GM23338 (cell line): ENCODE data around the gene OGA. TPM values are rescaled to one million over a fixed set of nuclear protein-coding genes. Genes with fewer than 3 reads are reported as not detected.

Experiments
- ATAC-seq: fragments of 200-7000 bp; cut with Tn5 transposase; 3 replicates; pipeline ENCODE4 v1.9.1; 2020
- DNase-seq: peaks from one replicate; pipeline ENCODE4 v3.0.0-alpha.2; 2015; ENCODE audit warnings: low spot score
- H2AFZ ChIP-seq: fragments of 200-600 bp; sonication (generic); 2 replicates; pipeline ENCODE4 v1.8.0; 2016; ENCODE audit warnings: antibody characterized with exemption, mild to moderate bottlenecking, moderate library complexity
- H3F3A ChIP-seq: fragments of 200-600 bp; sonication (generic); replicated peaks from 2 replicates; pipeline ENCODE4 v1.8.0; 2017; ENCODE audit warnings: antibody characterized with exemption, mixed run types, low read depth
- H3K27ac ChIP-seq: fragments of 200-600 bp; sonication (generic); 2 replicates; pipeline ENCODE4 v1.6.1; 2016; ENCODE audit warnings: low read depth
- H3K27me3 ChIP-seq: fragments of 200-600 bp; sonication (generic); 2 replicates; pipeline ENCODE4 v1.8.0; 2016; ENCODE audit warnings: mild to moderate bottlenecking, mixed run types, moderate library complexity; ENCODE audit not compliant: insufficient read depth
- H3K36me3 ChIP-seq: fragments of 200-600 bp; sonication (generic); 2 replicates; pipeline ENCODE4 v1.8.0; 2016; ENCODE audit warnings: mild to moderate bottlenecking; ENCODE audit not compliant: insufficient read depth
- H3K4me1 ChIP-seq: fragments of 200-600 bp; sonication (generic); 2 replicates; pipeline ENCODE4 v1.8.0; 2016; ENCODE audit warnings: mild to moderate bottlenecking, moderate library complexity; ENCODE audit not compliant: insufficient read depth
- H3K4me2 ChIP-seq: fragments of 200-600 bp; sonication (generic); 2 replicates; pipeline ENCODE4 v1.7.1; 2017; ENCODE audit warnings: mixed run types
- H3K4me3 ChIP-seq: fragments of 200-600 bp; sonication (generic); 2 replicates; pipeline ENCODE4 v1.6.1; 2016; ENCODE audit warnings: mixed run types
- H3K79me2 ChIP-seq: fragments of 200-600 bp; sonication (generic); replicated peaks from 2 replicates; pipeline ENCODE4 v1.8.0; 2017; ENCODE audit warnings: mild to moderate bottlenecking; ENCODE audit not compliant: insufficient read depth
- H3K9me2 ChIP-seq: fragments of 200-600 bp; sonication (generic); 2 replicates; pipeline ENCODE4 v1.8.0; 2017; ENCODE audit not compliant: insufficient read depth
- H4K20me1 ChIP-seq: fragments of 200-600 bp; sonication (generic); replicated peaks from 2 replicates; pipeline ENCODE4 v1.8.0; 2017; ENCODE audit warnings: mild to moderate bottlenecking; ENCODE audit not compliant: insufficient read depth
- H3K27ac Mint-ChIP-seq: 2 replicates; pipeline ENCODE4 v1.8.0; 2020; ENCODE audit warnings: inconsistent platforms, mild to moderate bottlenecking, moderate library complexity, mixed read lengths
- H3K27me3 Mint-ChIP-seq: 3 replicates; pipeline ENCODE4 v1.8.0; 2022; ENCODE audit warnings: low read depth, mild to moderate bottlenecking, moderate library complexity, mixed read lengths, inconsistent platforms; ENCODE audit not compliant: insufficient read depth, poor library complexity
- H3K36me3 Mint-ChIP-seq: 3 replicates; pipeline ENCODE4 v1.8.0; 2021; ENCODE audit warnings: low read depth, mild to moderate bottlenecking, inconsistent platforms, moderate library complexity, mixed read lengths
- H3K4me1 Mint-ChIP-seq: 3 replicates; pipeline ENCODE4 v1.8.0; 2020; ENCODE audit warnings: mild to moderate bottlenecking, inconsistent platforms, mixed read lengths
- H3K4me3 Mint-ChIP-seq: 3 replicates; pipeline ENCODE4 v1.8.0; 2021; ENCODE audit warnings: moderate library complexity, mild to moderate bottlenecking, inconsistent platforms, mixed read lengths
- H3K9me3 Mint-ChIP-seq: 3 replicates; pipeline ENCODE4 v1.8.0; 2020; ENCODE audit warnings: moderate library complexity, mild to moderate bottlenecking, inconsistent platforms, mixed read lengths
- CREB1 ChIP-seq: fragments of 250-450 bp; sonication (Bioruptor Pico); IDR thresholded peaks from 2 replicates; pipeline ENCODE4 v1.5.0; 2020; ENCODE audit warnings: low read depth, mild to moderate bottlenecking, moderate library complexity
- ETS1 ChIP-seq: IDR thresholded peaks from 2 replicates; pipeline ENCODE4 v1.6.1; 2016; ENCODE audit warnings: antibody characterized with exemption
- EZH2 ChIP-seq: fragments of 200-600 bp; sonication (generic); IDR thresholded peaks from one replicate; pipeline ENCODE4 v1.8.0; 2017; ENCODE audit warnings: antibody characterized with exemption, mild to moderate bottlenecking, low read depth; ENCODE audit not compliant: unreplicated experiment
- EZH2phosphoT487 ChIP-seq: fragments of 200-600 bp; sonication (generic); IDR thresholded peaks from one replicate; pipeline ENCODE4 v1.8.1; 2018; ENCODE audit warnings: antibody characterized with exemption; ENCODE audit not compliant: unreplicated experiment
- JUNB ChIP-seq: IDR thresholded peaks from one replicate; pipeline ENCODE4 v1.6.1; 2016; ENCODE audit warnings: antibody characterized with exemption; ENCODE audit not compliant: unreplicated experiment
- NANOG ChIP-seq: IDR thresholded peaks from 2 replicates; pipeline ENCODE4 v1.6.1; 2016; ENCODE audit warnings: antibody characterized with exemption, borderline replicate concordance
- POLR2AphosphoS5 ChIP-seq: IDR thresholded peaks from 2 replicates; pipeline ENCODE4 v1.6.1; 2016; ENCODE audit warnings: antibody characterized with exemption, low read depth
- STAT1 ChIP-seq: IDR thresholded peaks from one replicate; pipeline ENCODE4 v1.6.1; 2016; ENCODE audit warnings: antibody characterized with exemption; ENCODE audit not compliant: unreplicated experiment
- ZNF114 ChIP-seq: fragments of 250-450 bp; sonication (Bioruptor Pico); IDR thresholded peaks from 2 replicates; pipeline ENCODE4 v1.5.0; 2020; ENCODE audit warnings: mild to moderate bottlenecking, moderate library complexity
- ZNF331 ChIP-seq: fragments of 250-450 bp; sonication (Bioruptor Pico); IDR thresholded peaks from 2 replicates; pipeline ENCODE4 v1.5.0; 2020; ENCODE audit warnings: low read depth, mild to moderate bottlenecking, moderate library complexity
- ZNF462 ChIP-seq: fragments of 250-450 bp; sonication (Bioruptor Pico); IDR thresholded peaks from 2 replicates; pipeline ENCODE4 v1.5.0; 2020; ENCODE audit warnings: mild to moderate bottlenecking, moderate library complexity
- polyA plus RNA-seq: library from polyadenylated mRNA; unstranded; fragments of >200 nt; fragmentation: Nextera tagmentation; extraction: Ambion mirVana; gene quantifications from 2 replicates; pipeline ENCODE4 v1.2.1, GENCODE V29; 2016
- total RNA-seq: library from RNA; depleted of rRNA; stranded (reverse); fragments of >200 nt; shearing (Covaris generic); gene quantifications from 2 replicates; pipeline ENCODE4 v1.2.3, GENCODE V29; 2014
- TF ChIP-seq, protein P1 (sequence below): IDR thresholded peaks from one replicate; pipeline ENCODE4 v1.6.1; 2018; ENCODE audit warnings: antibody characterized with exemption; ENCODE audit not compliant: unreplicated experiment
- TF ChIP-seq, protein P2 (sequence below), 2 experiments: fragments of 200-600 bp in 1 of 2; sonication (generic) in 1 of 2; conservative IDR thresholded peaks; 2 replicates each; pipeline versions ENCODE4 v1.5.1 to v1.6.1; 2016 to 2017; ENCODE audit warnings: antibody characterized with exemption in 2 of 2, low read depth in 2 of 2, mild to moderate bottlenecking in 2 of 2, moderate library complexity in 1 of 2

Gene OGA
- total and polyA plus RNA-seq, 2 experiments from 2014 or later, result 68.4 to 131 TPM

DNA sequence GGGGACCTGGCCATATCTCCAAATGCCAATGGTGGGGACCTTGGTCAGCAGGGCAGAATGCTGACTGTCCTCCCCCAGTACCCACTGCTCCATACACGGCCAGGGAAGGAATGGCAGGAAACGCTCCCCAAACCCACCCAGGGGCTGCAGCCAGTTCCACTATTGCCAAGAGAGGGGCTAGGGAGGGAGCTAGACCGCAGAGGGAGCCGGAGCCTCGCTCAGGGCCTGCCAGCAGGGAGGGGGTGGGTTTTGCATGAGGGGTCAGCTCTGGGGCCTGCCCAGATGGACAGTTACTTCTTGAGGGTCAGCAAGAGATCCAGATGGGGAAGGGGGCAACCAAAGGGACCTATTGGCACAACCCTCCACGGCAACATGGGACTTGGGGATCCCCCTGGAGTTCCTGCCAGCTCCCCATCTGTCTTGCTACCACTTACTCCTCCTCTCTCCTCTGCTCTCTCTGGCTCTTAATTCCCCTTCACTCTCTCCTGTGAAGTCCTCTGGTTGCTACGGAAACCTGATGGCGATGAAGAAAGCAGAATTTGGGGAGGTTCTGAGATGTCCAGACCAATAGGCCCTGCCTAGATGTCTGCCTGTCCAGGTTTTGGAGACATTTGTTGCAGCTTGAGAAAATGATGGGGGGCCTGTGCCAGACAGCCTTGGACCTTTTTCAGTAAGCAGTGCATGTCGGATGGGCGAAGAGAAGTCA lies 55.0 kb downstream of the OGA start:
- no peak for TF ChIP-seq ZNF114 (CRISPR knock-in tag)
- no peak for TF ChIP-seq NANOG
- no peak for TF ChIP-seq EZH2phosphoT487
- TF ChIP-seq POLR2AphosphoS5, result no peak
- no peak for TF ChIP-seq CREB1 (CRISPR knock-in tag)
- TF ChIP-seq EZH2, result no peak
- TF ChIP-seq STAT1, result no peak
- no peak for TF ChIP-seq ZNF462
- TF ChIP-seq ETS1, result no peak
- TF ChIP-seq, protein P1, sequence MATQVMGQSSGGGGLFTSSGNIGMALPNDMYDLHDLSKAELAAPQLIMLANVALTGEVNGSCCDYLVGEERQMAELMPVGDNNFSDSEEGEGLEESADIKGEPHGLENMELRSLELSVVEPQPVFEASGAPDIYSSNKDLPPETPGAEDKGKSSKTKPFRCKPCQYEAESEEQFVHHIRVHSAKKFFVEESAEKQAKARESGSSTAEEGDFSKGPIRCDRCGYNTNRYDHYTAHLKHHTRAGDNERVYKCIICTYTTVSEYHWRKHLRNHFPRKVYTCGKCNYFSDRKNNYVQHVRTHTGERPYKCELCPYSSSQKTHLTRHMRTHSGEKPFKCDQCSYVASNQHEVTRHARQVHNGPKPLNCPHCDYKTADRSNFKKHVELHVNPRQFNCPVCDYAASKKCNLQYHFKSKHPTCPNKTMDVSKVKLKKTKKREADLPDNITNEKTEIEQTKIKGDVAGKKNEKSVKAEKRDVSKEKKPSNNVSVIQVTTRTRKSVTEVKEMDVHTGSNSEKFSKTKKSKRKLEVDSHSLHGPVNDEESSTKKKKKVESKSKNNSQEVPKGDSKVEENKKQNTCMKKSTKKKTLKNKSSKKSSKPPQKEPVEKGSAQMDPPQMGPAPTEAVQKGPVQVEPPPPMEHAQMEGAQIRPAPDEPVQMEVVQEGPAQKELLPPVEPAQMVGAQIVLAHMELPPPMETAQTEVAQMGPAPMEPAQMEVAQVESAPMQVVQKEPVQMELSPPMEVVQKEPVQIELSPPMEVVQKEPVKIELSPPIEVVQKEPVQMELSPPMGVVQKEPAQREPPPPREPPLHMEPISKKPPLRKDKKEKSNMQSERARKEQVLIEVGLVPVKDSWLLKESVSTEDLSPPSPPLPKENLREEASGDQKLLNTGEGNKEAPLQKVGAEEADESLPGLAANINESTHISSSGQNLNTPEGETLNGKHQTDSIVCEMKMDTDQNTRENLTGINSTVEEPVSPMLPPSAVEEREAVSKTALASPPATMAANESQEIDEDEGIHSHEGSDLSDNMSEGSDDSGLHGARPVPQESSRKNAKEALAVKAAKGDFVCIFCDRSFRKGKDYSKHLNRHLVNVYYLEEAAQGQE, result no peak
- TF ChIP-seq, protein P2, sequence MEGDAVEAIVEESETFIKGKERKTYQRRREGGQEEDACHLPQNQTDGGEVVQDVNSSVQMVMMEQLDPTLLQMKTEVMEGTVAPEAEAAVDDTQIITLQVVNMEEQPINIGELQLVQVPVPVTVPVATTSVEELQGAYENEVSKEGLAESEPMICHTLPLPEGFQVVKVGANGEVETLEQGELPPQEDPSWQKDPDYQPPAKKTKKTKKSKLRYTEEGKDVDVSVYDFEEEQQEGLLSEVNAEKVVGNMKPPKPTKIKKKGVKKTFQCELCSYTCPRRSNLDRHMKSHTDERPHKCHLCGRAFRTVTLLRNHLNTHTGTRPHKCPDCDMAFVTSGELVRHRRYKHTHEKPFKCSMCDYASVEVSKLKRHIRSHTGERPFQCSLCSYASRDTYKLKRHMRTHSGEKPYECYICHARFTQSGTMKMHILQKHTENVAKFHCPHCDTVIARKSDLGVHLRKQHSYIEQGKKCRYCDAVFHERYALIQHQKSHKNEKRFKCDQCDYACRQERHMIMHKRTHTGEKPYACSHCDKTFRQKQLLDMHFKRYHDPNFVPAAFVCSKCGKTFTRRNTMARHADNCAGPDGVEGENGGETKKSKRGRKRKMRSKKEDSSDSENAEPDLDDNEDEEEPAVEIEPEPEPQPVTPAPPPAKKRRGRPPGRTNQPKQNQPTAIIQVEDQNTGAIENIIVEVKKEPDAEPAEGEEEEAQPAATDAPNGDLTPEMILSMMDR (conservative IDR thresholded peaks at IDR 0.05; ENCODE audit: low read depth in 2 of 2), result no peak
- TF ChIP-seq ZNF331, result no peak
- TF ChIP-seq JUNB, result no peak
- H3K27ac Mint-ChIP-seq, result no peak overlapping the region
- DNase-seq (no peak), ATAC-seq (no peak)
- no peaks in the 10 kb centered on the region for H3K79me2 ChIP-seq
- H3K9me3 Mint-ChIP-seq, result no peaks in the 10 kb centered on the region
- no peaks in the 10 kb centered on the region for H3K36me3 Mint-ChIP-seq
- H3K27ac ChIP-seq, result no peak overlapping the region
- H4K20me1 ChIP-seq, result no peaks in the 10 kb centered on the region
- peaks cover 19% of the 10 kb centered on the region; the same call in 2 of the 3 replicates for H3K4me1 Mint-ChIP-seq
- no peak overlapping the region for H3K4me2 ChIP-seq
- H3K4me1 ChIP-seq, result peaks cover 9% of the 10 kb centered on the region
- H3F3A ChIP-seq, result no peaks in the 10 kb centered on the region
- 0 out of 2 replicates have a peak, but pooled peaks cover 5% of the 10 kb centered on the region for H3K27me3 ChIP-seq
- no peaks in the 10 kb centered on the region for H3K36me3 ChIP-seq
- no peaks in the 10 kb centered on the region for H3K9me2 ChIP-seq
- no peak overlapping the region for H3K4me3 ChIP-seq
- H3K27me3 Mint-ChIP-seq, result peaks cover 9% of the 10 kb centered on the region
- no peak overlapping the region for H2AFZ ChIP-seq
- H3K4me3 Mint-ChIP-seq, result no peak overlapping the region
